Measurements from ENCODE around the gene ZDHHC17.
"Not testable (repeated sequence)": the region's sequence is repeated elsewhere in the genome, so short reads cannot be mapped to it uniquely, and the experiment has no call there.

Gene ZDHHC17

DNA sequence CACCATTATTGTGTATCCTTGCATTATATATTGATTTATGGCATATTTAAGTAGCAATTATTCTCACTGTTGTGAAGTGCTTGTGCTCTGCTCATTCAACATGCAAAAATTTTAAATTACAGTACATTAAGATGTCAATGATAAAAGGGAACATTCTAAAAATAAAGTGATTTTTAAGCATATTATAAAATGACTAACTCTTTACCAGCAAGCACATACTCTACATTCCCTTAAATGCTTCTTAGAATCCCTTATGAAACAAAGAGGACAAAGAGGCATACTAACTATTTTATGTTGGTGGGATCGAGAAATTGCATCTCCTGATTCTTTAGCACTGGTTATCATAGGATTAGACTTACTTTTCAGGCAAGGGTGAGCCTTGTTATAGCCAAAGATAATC is 46.6 kb upstream of the ZDHHC17 start:
- Histone ChIP-seq H3K4me1 (no peaks in the 10 kb centered on the region), H2AFZ (no peak overlapping the region), H3K36me3 (ENCODE audit: control insufficient read depth, insufficient read depth, low read length) (no peaks in the 10 kb centered on the region), H3K27ac (no peak overlapping the region), H3K79me2 (no peaks in the 10 kb centered on the region), H3K4me3 (ENCODE audit: low read depth, low read length) (no peak overlapping the region), H3K9me3 (ENCODE audit: control insufficient read depth, low read length) (no peaks in the 10 kb centered on the region), H3K4me2 (ENCODE audit: low read length) (no peak overlapping the region), H3K27me3 (ENCODE audit: control insufficient read depth, insufficient read depth, low read length) (no peaks in the 10 kb centered on the region), H3K9ac (no peak overlapping the region)
- TF ChIP-seq, protein P1, sequence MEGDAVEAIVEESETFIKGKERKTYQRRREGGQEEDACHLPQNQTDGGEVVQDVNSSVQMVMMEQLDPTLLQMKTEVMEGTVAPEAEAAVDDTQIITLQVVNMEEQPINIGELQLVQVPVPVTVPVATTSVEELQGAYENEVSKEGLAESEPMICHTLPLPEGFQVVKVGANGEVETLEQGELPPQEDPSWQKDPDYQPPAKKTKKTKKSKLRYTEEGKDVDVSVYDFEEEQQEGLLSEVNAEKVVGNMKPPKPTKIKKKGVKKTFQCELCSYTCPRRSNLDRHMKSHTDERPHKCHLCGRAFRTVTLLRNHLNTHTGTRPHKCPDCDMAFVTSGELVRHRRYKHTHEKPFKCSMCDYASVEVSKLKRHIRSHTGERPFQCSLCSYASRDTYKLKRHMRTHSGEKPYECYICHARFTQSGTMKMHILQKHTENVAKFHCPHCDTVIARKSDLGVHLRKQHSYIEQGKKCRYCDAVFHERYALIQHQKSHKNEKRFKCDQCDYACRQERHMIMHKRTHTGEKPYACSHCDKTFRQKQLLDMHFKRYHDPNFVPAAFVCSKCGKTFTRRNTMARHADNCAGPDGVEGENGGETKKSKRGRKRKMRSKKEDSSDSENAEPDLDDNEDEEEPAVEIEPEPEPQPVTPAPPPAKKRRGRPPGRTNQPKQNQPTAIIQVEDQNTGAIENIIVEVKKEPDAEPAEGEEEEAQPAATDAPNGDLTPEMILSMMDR (IDR thresholded peaks at IDR 0.05) = no peak

DNA sequence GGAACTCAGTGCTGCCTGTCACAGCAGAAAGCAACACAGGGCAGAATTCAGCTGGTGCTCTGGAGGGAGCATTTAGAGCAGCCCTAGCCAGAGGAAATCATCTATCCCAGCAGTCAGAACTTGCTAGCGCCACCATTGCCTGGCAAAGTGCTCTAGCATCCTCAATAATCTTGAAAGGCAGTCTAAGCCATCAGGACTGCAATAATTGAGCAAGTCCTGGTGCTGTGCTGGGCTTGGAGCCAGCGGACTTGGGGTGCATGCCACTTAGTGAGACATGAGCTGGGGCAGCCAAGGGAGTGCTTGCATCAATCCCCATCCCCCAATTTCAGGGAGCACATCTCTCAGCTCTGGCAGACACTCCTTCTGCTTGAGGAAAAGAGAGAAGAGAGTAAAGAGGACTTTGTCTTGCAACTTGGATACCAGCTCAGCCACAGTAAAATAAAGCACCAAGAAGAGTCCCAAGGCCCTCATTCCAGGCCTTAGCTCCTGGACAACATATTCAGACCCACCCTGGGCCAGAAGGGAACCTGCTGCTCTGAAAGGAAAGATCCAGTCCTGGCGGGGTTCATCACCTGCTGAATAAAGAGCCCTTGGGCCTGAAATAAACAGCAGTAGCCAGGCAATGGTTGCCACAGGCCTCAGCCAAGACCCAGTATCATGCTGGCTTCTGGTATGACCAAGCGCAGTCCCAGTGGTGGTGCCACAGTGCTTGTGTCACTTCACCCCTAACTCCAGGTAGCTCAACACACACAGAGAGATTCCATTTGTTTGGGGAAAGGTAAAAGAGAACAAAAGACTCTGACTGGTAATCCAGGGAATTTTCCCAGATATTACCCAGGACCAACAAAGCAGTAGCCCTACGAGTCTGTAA is 44.5 kb upstream of the ZDHHC17 start:
- Histone ChIP-seq H3K9ac (no peak overlapping the region), H3K9me3 (ENCODE audit: control insufficient read depth, low read length) (no peaks in the 10 kb centered on the region), H3K4me2 (ENCODE audit: low read length) (no peak overlapping the region), H3K79me2 (no peaks in the 10 kb centered on the region), H3K4me3 (ENCODE audit: low read depth, low read length) (no peak overlapping the region), H3K4me1 (no peaks in the 10 kb centered on the region), H2AFZ (no peak overlapping the region), H3K27ac (no peak overlapping the region), H3K36me3 (ENCODE audit: control insufficient read depth, insufficient read depth, low read length) (no peaks in the 10 kb centered on the region), H3K27me3 (ENCODE audit: control insufficient read depth, insufficient read depth, low read length) (no peaks in the 10 kb centered on the region)
- TF ChIP-seq, protein P1 (IDR thresholded peaks at IDR 0.05) = no peak

DNA sequence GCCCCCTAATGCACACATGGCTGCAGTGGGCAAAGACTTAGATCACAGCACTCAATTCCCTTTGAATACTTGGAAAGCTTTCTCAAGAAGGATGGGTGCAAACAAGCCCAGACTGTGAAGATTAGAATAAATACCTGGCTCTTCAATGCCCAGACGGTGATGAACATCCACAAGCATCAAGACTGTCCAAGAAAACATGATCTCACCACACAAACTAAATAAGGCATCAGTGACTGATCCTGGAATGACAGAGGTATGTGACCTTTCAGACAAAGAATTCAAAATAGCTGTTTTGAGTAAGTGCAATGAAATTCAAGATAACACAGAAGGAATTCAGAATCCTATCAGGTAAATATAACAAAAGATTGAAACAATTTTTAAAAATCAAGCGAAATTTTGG is 43.8 kb upstream of the ZDHHC17 start:
- H3K4me3 ChIP-seq (ENCODE audit: low read depth, low read length) = no peak overlapping the region
- H2AFZ ChIP-seq = no peak overlapping the region
- H3K27me3 ChIP-seq (ENCODE audit: control insufficient read depth, insufficient read depth, low read length) = no peaks in the 10 kb centered on the region
- TF ChIP-seq, protein P1 (IDR thresholded peaks at IDR 0.05) = no peak
- H3K79me2 ChIP-seq = no peaks in the 10 kb centered on the region
- no peaks in the 10 kb centered on the region for H3K4me1 ChIP-seq
- H3K9ac ChIP-seq = no peak overlapping the region
- no peak overlapping the region for H3K27ac ChIP-seq
- H3K36me3 ChIP-seq (ENCODE audit: control insufficient read depth, insufficient read depth, low read length) = no peaks in the 10 kb centered on the region
- H3K4me2 ChIP-seq (ENCODE audit: low read length) = no peak overlapping the region
- no peaks in the 10 kb centered on the region for H3K9me3 ChIP-seq (ENCODE audit: control insufficient read depth, low read length)

DNA sequence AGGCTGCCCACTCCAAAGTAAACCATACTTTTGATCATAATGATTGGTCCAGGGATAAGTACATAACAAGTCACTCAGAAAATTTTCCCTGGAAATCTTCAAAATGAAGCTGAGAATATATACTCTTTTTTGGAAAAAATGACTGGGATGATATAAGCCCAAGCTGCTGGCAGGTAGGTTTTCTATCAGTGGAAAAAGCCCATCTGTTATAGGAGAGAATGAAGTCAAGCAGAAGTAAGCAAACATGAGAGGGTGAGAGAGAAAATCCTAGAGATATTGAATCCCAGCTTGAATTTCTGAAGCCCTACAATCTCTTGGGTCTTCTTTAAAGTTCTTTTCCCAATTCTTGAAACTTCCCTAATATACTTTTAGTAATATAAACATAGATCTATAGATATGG is 37.3 kb upstream of the ZDHHC17 start:
- H3K36me3 ChIP-seq (ENCODE audit: control insufficient read depth, insufficient read depth, low read length) = no peaks in the 10 kb centered on the region
- H3K79me2 ChIP-seq = no peaks in the 10 kb centered on the region
- TF ChIP-seq, protein P1 (IDR thresholded peaks at IDR 0.05) = no peak
- no peaks in the 10 kb centered on the region for H3K27me3 ChIP-seq (ENCODE audit: control insufficient read depth, insufficient read depth, low read length)
- H3K4me3 ChIP-seq (ENCODE audit: low read depth, low read length) = no peak overlapping the region
- no peaks in the 10 kb centered on the region for H3K4me1 ChIP-seq
- no peak overlapping the region for H3K27ac ChIP-seq
- H3K4me2 ChIP-seq (ENCODE audit: low read length) = no peak overlapping the region
- H2AFZ ChIP-seq = no peak overlapping the region
- no peak overlapping the region for H3K9ac ChIP-seq
- H3K9me3 ChIP-seq (ENCODE audit: control insufficient read depth, low read length) = no peaks in the 10 kb centered on the region

DNA sequence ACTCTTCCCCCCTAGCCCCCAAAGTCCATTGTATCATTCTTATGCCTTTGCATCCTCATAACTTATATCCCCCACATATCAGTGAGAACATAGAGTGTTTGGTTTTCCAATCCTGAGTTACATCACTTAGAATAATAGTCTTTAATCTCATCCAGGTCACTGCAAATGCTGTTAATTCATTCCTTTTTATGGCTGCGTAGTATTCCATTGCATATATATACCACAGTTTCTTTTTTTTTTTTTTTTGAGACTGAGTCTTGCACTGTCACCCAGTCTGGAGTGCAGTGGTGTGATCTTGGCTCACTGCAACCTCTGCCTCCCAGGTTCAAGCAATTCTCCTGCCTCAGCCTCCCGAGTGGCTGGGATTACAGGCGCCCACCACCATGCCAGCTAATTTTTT is 31.7 kb upstream of the ZDHHC17 start:
- H3K9me3 ChIP-seq (ENCODE audit: control insufficient read depth, low read length); H3K9ac ChIP-seq; H3K27me3 ChIP-seq (ENCODE audit: control insufficient read depth, insufficient read depth, low read length); H3K4me2 ChIP-seq (ENCODE audit: low read length); H3K36me3 ChIP-seq (ENCODE audit: control insufficient read depth, insufficient read depth, low read length); H2AFZ ChIP-seq; H3K4me1 ChIP-seq; H3K4me3 ChIP-seq (ENCODE audit: low read depth, low read length); H3K27ac ChIP-seq; H3K79me2 ChIP-seq: not testable (repeated sequence)

DNA sequence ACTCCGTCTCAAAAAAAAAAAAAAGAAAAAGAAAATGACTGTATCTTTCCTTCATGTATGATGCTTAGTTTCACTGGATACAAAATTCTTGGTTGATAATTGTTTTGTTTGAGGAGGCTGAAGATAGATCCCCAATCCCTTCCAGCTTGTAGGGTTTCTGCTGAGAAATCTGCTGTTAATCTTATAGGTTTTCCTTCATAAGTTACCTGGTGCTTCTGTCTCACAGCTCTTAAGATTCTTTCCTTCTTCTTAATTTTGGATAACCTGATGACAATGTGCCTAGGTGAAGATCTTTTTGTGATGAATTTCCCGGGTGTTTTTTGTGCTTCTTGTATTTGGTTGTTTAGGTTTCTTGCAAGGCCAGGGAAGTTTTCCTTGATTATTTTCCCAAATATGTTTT is 26.2 kb upstream of the ZDHHC17 start:
- H3K27me3 ChIP-seq (ENCODE audit: control insufficient read depth, insufficient read depth, low read length); H3K9me3 ChIP-seq (ENCODE audit: control insufficient read depth, low read length); H3K79me2 ChIP-seq; H3K27ac ChIP-seq; H3K4me2 ChIP-seq (ENCODE audit: low read length); H3K9ac ChIP-seq; H2AFZ ChIP-seq; H3K4me1 ChIP-seq; H3K36me3 ChIP-seq (ENCODE audit: control insufficient read depth, insufficient read depth, low read length); H3K4me3 ChIP-seq (ENCODE audit: low read depth, low read length): not testable (repeated sequence)

Data from parathyroid adenoma (tissue), 2 donors.